ENCODE results near the gene STARD4. TPM values are rescaled to one million over a fixed set of nuclear protein-coding genes. Genes with fewer than 3 reads are reported as not detected.

STARD4 gene
- total RNA-seq, 1 donor from 2014 or later, result 49.1 TPM

DNA sequence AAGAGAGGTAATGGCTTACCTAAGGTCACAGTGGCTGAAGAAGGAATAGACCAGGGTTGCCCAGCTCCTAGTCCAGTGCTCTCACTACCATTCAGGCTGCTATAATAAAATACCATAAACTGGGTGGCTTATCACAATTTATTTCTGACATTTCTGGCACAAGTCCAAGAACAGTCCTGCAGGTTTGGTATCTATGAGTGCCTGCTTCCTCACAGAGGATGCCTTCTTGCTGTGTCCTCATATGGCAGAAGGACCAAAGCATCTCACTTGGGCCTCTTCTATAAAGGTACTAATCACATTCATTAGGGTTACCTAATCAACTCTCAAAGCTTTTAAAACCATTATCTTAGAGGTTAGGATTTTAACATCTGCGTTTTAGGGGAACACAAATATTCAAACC, 17.2 kb downstream of the STARD4 start:
- TF ChIP-seq, protein P1, sequence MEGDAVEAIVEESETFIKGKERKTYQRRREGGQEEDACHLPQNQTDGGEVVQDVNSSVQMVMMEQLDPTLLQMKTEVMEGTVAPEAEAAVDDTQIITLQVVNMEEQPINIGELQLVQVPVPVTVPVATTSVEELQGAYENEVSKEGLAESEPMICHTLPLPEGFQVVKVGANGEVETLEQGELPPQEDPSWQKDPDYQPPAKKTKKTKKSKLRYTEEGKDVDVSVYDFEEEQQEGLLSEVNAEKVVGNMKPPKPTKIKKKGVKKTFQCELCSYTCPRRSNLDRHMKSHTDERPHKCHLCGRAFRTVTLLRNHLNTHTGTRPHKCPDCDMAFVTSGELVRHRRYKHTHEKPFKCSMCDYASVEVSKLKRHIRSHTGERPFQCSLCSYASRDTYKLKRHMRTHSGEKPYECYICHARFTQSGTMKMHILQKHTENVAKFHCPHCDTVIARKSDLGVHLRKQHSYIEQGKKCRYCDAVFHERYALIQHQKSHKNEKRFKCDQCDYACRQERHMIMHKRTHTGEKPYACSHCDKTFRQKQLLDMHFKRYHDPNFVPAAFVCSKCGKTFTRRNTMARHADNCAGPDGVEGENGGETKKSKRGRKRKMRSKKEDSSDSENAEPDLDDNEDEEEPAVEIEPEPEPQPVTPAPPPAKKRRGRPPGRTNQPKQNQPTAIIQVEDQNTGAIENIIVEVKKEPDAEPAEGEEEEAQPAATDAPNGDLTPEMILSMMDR (conservative IDR thresholded peaks at IDR 0.05; ENCODE audit: low read depth, low read length), result no peak
- no peak for DNase-seq (ENCODE audit: low read depth)
- no peak overlapping the region for H3K4me3 ChIP-seq (ENCODE audit: low read depth, low read length)

DNA sequence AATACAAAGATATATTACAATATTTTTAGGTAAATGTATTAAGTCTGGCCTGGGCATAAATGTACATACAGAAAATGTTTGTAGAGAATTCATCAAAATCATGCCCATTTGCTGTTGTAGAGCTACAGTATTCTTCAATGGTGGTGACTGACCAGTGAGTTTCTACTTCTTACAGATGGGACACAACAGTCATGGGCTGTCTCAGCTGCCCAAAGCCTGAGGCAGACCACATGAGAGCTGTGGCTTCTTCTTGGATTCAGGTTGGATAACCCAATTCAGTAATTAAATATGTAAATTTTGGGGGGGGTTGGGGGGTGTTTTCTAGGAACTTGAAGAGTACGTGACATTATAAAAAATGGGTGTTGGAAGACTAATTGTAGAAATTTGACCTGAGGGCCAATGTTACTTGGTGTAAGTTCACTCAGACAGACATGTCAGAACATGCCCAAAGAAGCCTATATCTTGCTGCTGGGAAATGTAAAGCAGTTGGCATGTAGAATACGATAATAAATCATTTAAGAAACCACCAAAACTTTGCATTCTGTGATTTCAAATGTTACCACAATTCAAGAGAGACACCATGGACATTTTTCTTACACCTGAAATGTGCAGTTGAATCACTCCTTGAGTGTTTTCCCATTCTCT, 17.9 kb downstream of the STARD4 start:
- DNase-seq (ENCODE audit: low read depth), result no peak
- TF ChIP-seq, protein P1 (conservative IDR thresholded peaks at IDR 0.05; ENCODE audit: low read depth, low read length), result no peak
- no peak overlapping the region for H3K4me3 ChIP-seq (ENCODE audit: low read depth, low read length)

DNA sequence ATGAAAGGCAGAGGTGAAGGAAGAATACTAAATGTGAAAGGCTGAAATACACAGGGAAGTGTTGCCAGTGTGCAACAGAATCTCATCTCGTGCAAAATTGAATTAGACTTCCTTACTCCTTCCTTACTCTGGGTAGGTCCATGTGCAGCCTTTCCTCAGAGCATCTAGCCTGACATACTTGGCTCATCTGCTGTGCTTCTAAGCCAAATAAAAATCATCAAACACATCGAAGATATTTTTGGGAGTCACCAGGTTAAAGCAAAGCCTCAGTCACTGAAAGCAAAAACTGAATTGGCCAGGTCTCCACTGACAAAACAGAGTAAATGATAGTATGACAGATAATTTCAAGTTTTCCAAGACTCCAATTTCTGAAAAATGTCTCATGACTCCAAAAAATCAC, 19.3 kb downstream of the STARD4 start:
- TF ChIP-seq, protein P1 (conservative IDR thresholded peaks at IDR 0.05; ENCODE audit: low read depth, low read length), result no peak
- H3K4me3 ChIP-seq (ENCODE audit: low read depth, low read length), result no peak overlapping the region
- no peak for DNase-seq (ENCODE audit: low read depth)

DNA sequence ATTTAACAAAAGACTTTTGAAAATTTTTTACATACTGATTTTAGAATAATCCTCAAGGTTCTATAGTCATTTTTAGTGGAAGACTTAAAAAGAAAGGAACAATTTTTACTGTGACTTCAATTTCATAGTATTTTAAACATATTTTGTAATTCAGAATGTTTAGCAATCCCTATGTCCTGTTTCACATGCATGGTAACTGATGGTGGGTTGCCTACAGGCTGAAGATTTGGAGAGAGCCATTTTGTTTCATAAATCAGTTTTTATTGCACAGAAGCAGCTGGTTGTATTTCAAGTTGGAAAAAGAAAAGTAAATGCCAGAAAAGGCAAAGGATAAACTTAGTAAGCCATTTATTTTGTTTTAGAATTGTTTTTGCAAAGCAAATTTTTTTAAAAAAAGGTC, 24.0 kb downstream of the STARD4 start:
- TF ChIP-seq, protein P1 (conservative IDR thresholded peaks at IDR 0.05; ENCODE audit: low read depth, low read length), result no peak
- H3K4me3 ChIP-seq (ENCODE audit: low read depth, low read length), result no peak overlapping the region
- no peak for DNase-seq (ENCODE audit: low read depth)

DNA sequence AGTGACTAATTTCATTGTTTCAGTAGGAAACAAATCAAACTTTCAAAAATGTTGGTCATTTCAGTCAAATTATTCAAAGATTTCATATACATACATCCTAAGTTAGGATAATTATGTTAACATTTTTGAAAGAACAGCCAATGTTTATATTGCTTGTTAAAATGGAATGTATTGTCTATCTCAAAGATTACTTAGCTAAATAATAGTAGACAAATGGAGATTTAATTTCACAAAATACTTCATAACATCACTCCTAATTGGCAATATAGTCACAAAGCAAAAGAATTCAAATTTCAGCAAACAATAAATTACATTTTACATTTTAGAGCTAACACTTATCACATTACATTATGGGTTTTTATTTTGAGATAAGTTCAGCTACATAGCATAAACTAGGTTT, 25.4 kb downstream of the STARD4 start:
- TF ChIP-seq, protein P1 (conservative IDR thresholded peaks at IDR 0.05; ENCODE audit: low read depth, low read length), result no peak
- no peak for DNase-seq (ENCODE audit: low read depth)
- no peak overlapping the region for H3K4me3 ChIP-seq (ENCODE audit: low read depth, low read length)

DNA sequence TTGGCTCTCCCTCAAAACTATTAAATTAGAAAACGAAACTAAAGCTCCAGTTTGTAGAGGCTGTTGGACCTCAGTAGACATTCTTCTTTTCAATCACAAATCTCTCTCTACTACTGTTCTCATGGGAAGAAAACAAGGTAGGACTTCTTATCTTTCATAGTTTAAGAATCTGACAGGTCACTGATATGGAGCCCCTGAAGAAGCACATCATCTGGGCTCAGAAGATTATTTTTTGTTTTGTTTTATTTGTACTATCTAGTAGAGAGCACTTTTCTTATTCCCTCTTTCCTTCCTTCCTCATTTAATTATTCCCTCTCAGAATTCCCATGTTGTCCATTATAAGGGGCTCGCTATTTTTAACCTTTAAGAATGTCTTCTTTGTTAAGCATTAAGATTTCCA, 26.3 kb downstream of the STARD4 start:
- no peak for DNase-seq (ENCODE audit: low read depth)
- TF ChIP-seq, protein P1 (conservative IDR thresholded peaks at IDR 0.05; ENCODE audit: low read depth, low read length), result no peak
- H3K4me3 ChIP-seq (ENCODE audit: low read depth, low read length), result no peak overlapping the region

DNA sequence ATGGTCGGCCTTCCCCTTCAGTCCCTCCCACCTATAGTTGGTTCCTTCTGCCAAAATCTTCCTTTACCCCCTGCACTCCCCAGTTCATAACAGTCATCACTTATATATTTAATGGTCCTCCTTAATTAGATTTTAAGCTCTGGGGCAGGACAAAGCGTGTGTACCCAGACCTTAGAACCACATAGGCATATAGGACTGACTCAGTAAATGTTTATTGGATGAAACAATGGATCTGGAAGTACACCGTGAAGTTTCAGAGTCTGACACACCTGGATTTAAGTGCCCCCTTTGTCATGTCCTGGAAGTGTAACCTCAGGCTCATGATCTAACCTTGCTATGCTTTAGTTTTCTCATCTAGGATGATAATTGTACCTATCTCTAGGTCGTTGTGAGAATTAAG, 32.0 kb downstream of the STARD4 start:
- DNase-seq (ENCODE audit: low read depth), result no peak
- H3K4me3 ChIP-seq (ENCODE audit: low read depth, low read length), result no peak overlapping the region
- TF ChIP-seq, protein P1 (conservative IDR thresholded peaks at IDR 0.05; ENCODE audit: low read depth, low read length), result no peak

Data from epithelial cell of proximal tubule (primary cell).